ENCODE data around the gene PDGFB.

DNA sequence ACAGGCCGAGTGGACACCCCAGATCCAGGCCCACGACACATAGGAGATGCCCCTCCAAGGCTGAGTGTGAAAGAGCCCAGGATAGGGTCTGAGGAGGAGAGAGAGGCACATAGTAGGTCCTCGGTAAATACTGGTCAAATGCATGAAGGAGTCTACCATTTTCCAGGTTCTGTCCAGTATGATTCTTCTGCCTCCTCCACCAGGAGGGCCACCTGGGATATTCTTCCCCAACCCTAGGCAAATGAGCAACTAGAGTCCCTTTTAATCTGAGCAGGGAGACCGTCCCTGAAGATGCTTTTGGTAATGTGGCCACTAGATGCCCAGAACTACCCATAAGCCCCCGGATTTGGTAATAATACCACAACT lies 6.7 kb downstream of the PDGFB start:
- TF ChIP-seq CTCF (IDR thresholded peaks at IDR 0.05): no peak
- no peak for TF ChIP-seq POLR2A (IDR thresholded peaks at IDR 0.05)

Data from body of pancreas (tissue), 4 donors.